NCI-H748 (cell line): ENCODE measurements around the gene MARVELD2.
A peak's percentile ranks its signal among the peaks of the same experiment; 100 is the strongest.

Experiments
- DNase-seq: peaks from one replicate; lab custom pipeline; 2025; ENCODE audit not compliant: unreplicated experiment; lab: John Stamatoyannopoulos, UW

MARVELD2 gene

GRCh38 chr5:69491838-69492390 is 77.0 kb downstream of the MARVELD2 start:
- peak; percentile 57 for DNase-seq

- DNase-seq = peak; percentile 92
Measured at GRCh38 chr5:69492391-69492922, 77.5 kb downstream of the MARVELD2 start, which contains the start of gene OCLN. TSS of gene OCLN (plus strand) at chr5:69492790. CDS start at chr5:69504245, 11,455 bp downstream.

GRCh38 chr5:69492923-69493395 is 78.0 kb downstream of the MARVELD2 start:
- DNase-seq = peak; percentile 77

GRCh38 chr5:69493396-69494133 is 78.6 kb downstream of the MARVELD2 start:
- peak; percentile 73 for DNase-seq
